Body of pancreas (tissue), 4 donors: ENCODE measurements around the gene ASNSD1. TPM values are rescaled to one million over a fixed set of nuclear protein-coding genes. Genes with fewer than 3 reads are reported as not detected.

Source experiments
- ATAC-seq: fragments of 150-250 bp; one replicate; pipeline ENCODE4 v1.9.1; 2016
- DNase-seq, 4 donors: peaks; one replicate each; pipeline ENCODE4 v3.0.0-alpha.2; 2019
- H3K27ac ChIP-seq, 4 donors: fragments of 200-600 bp; sonication (generic); 1 replicate in 3 of 4; 2 replicates in 1 of 4; pipeline versions ENCODE4 v1.5.1 to v1.6.1; 2016 to 2019; ENCODE audit warnings: mild to moderate bottlenecking in 1 of 4, mixed read lengths in 1 of 4, moderate library complexity in 1 of 4
- H3K27me3 ChIP-seq, 2 donors: fragments of 200-600 bp; sonication (generic); one replicate each; pipeline ENCODE4 v1.6.0; 2016; ENCODE audit warnings: mild to moderate bottlenecking in 1 of 2
- H3K36me3 ChIP-seq, 2 donors: fragments of 200-600 bp; sonication (generic); replicated peaks in 1 of 2; 2 replicates each; pipeline ENCODE4 v1.5.1; 2016; ENCODE audit warnings: low read depth in 2 of 2; ENCODE audit not compliant: insufficient read depth in 1 of 2
- H3K4me1 ChIP-seq: fragments of 200-600 bp; sonication (generic); one replicate; pipeline ENCODE4 v1.6.0; 2016
- H3K4me3 ChIP-seq, 2 donors: fragments of 200-600 bp; sonication (generic); 1 replicate in 1 of 2; 2 replicates in 1 of 2; pipeline ENCODE4 v1.5.1; 2016 to 2019
- H3K9me3 ChIP-seq, 3 donors: fragments of 200-600 bp; sonication (generic); 1 replicate in 2 of 3; 2 replicates in 1 of 3; pipeline ENCODE4 v1.5.1; 2016
- CTCF ChIP-seq, 7 experiments: fragments of 450-650 bp in 4 of 7; fragments of 200-600 bp in 3 of 7; sonication (generic) in 3 of 7; IDR thresholded peaks; one replicate each; pipeline ENCODE4 v1.5.1; 2016 to 2019; ENCODE audit warnings: antibody characterized with exemption in 7 of 7
- POLR2A ChIP-seq, 3 donors: fragments of 450-650 bp; IDR thresholded peaks; one replicate each; pipeline ENCODE4 v1.6.1; 2016; ENCODE audit warnings: antibody characterized with exemption in 3 of 3, mild to moderate bottlenecking in 2 of 3
- WGBS, 2 donors: methylation state at CpG; one replicate each; pipeline ENCODE4 v1.1.5; 2017; 5-methylcytosine and 5-hydroxymethylcytosine counted together
- intact Hi-C: fragments of 100-400 bp; cut with DNase I; formaldehyde crosslinking; loops from one replicate; pipeline ENCODE4 v1.15.1; 2023
- total RNA-seq, 2 donors: library from RNA; depleted of rRNA; stranded (reverse); fragments of >200 nt; gene quantifications; one replicate each; pipeline ENCODE4 v1.1.0, GENCODE V29; 2016

The ASNSD1 gene
- total RNA-seq, 2 donors from 2014 or later: 9.6 to 22.8 TPM

GRCh38 chr2:189719571-189719970 lies 58.3 kb downstream of the ASNSD1 start:
- H3K4me3 ChIP-seq: no peak overlapping the region
- H3K27ac ChIP-seq: no peak overlapping the region
- no peaks in the 10 kb centered on the region for H3K27me3 ChIP-seq
- H3K9me3 ChIP-seq: no peaks in the 10 kb centered on the region
- H3K4me1 ChIP-seq: no peaks in the 10 kb centered on the region
- ATAC-seq (no peak), DNase-seq (no peak)
- intact Hi-C loops: no loop called here
- WGBS, 2 donors: 75 to 96% methylated on average over 4 of the region's 4 CpGs
- TF ChIP-seq CTCF (IDR thresholded peaks at IDR 0.05): no peak
- no peak for TF ChIP-seq POLR2A (IDR thresholded peaks at IDR 0.05)
- no peaks in the 10 kb centered on the region for H3K36me3 ChIP-seq

Other genes starting within 250 kb of the ASNSD1 start
- 10 to 100 TPM; 14.2 to 26.2 TPM for gene WDR75, start 220.0 kb upstream of the ASNSD1 start, total RNA-seq
- 10 to 100 TPM; 30.3 to 61.2 TPM for gene SLC40A1, start 80.7 kb upstream of the ASNSD1 start, total RNA-seq
- 10 to 100 TPM; 10.9 to 14.3 TPM for gene ANKAR, start 13.2 kb downstream of the ASNSD1 start, total RNA-seq
- gene OSGEPL1, start 101.3 kb downstream of the ASNSD1 start, total RNA-seq: 1 to 10 TPM; 2.6 to 3.9 TPM
- gene ORMDL1, start 122.9 kb downstream of the ASNSD1 start, total RNA-seq: 10 to 100 TPM; 61.7 to 68.9 TPM
- 10 to 100 TPM; 17.6 to 20.1 TPM for gene PMS1, start 123.0 kb downstream of the ASNSD1 start, total RNA-seq